Colonic mucosa (tissue), 4 donors: ENCODE data around the gene ZSWIM6. TPM values are rescaled to one million over a fixed set of nuclear protein-coding genes. Genes with fewer than 3 reads are reported as not detected.

Source experiments
- DNase-seq: peaks from one replicate; pipeline ENCODE4 v3.0.0-alpha.2; 2020
- H3K27ac ChIP-seq: fragments of 200-600 bp; one replicate; pipeline ENCODE4 v1.8.0; 2021
- H3K27me3 ChIP-seq: fragments of 200-600 bp; one replicate; pipeline ENCODE4 v1.8.0; 2021
- H3K36me3 ChIP-seq: fragments of 200-600 bp; one replicate; pipeline ENCODE4 v1.8.0; 2021
- H3K4me1 ChIP-seq: fragments of 200-600 bp; one replicate; pipeline ENCODE4 v1.8.0; 2021; ENCODE audit warnings: mild to moderate bottlenecking
- H3K4me3 ChIP-seq: fragments of 200-600 bp; one replicate; pipeline ENCODE4 v1.8.0; 2021
- H3K9ac ChIP-seq, 2 donors: one replicate each; pipeline ENCODE4 v1.7.0; 2013; ENCODE audit warnings: control low read depth in 2 of 2, low read depth in 2 of 2, low read length in 2 of 2
- H3K9me3 ChIP-seq: fragments of 200-600 bp; one replicate; pipeline ENCODE4 v1.8.0; 2021
- CTCF ChIP-seq: fragments of 200-600 bp; IDR thresholded peaks from one replicate; pipeline ENCODE4 v1.8.0; 2022; ENCODE audit warnings: antibody characterized with exemption, mild to moderate bottlenecking
- intact Hi-C: fragments of 100-400 bp; cut with DNase I; formaldehyde crosslinking; loops from one replicate; pipeline ENCODE4 v1.14.1; 2022
- total RNA-seq, 2 donors: library from RNA; stranded (reverse); fragmentation: NEBNext Ultra II Directional in 1 of 2; extraction: Animal tissue kit (Norgen Biotek cat#: 25700) in 1 of 2; gene quantifications; one replicate each; pipeline ENCODE4 v1.2.1, GENCODE V29; 2021
- donor health status: healthy.
- donor health status: DM: no; HTN: no; CAD: no.
- donor health status: DM: no; HTN: no; CAD: no.

Gene ZSWIM6
- total RNA-seq, 2 donors from 2014 or later = 16.4 to 24.5 TPM

- Histone ChIP-seq H3K36me3 (no peaks in the 10 kb centered on the region), H3K4me3 (no peak overlapping the region), H3K9me3 (no peaks in the 10 kb centered on the region), H3K9ac (no peak overlapping the region), H3K4me1 (no peaks in the 10 kb centered on the region), H3K27ac (no peak overlapping the region), H3K27me3 (no peaks in the 10 kb centered on the region)
- no peak for DNase-seq
- intact Hi-C loops = no loop called here
- TF ChIP-seq CTCF = no peak
Observed at GRCh38 chr5:61397238-61397637, 65.2 kb downstream of the ZSWIM6 start.

- Histone ChIP-seq H3K27ac (no peak overlapping the region), H3K4me3 (no peak overlapping the region), H3K4me1 (no peaks in the 10 kb centered on the region), H3K36me3 (no peaks in the 10 kb centered on the region), H3K27me3 (no peaks in the 10 kb centered on the region), H3K9me3 (no peaks in the 10 kb centered on the region), H3K9ac (no peak overlapping the region)
- intact Hi-C loops = no loop called here
- no peak for DNase-seq
- no peak for TF ChIP-seq CTCF
Observed at GRCh38 chr5:61397937-61398336, 65.9 kb downstream of the ZSWIM6 start.

GRCh38 chr5:61398440-61398839 lies 66.4 kb downstream of the ZSWIM6 start:
- no peaks in the 10 kb centered on the region for H3K9me3 ChIP-seq
- H3K27me3 ChIP-seq = no peaks in the 10 kb centered on the region
- no peaks in the 10 kb centered on the region for H3K36me3 ChIP-seq
- TF ChIP-seq CTCF = no peak
- no peak overlapping the region for H3K9ac ChIP-seq
- H3K4me1 ChIP-seq = no peaks in the 10 kb centered on the region
- no peak overlapping the region for H3K27ac ChIP-seq
- intact Hi-C loops = no loop called here
- no peak for DNase-seq
- H3K4me3 ChIP-seq = no peak overlapping the region

- TF ChIP-seq CTCF = no peak
- Histone ChIP-seq H3K9me3 (no peaks in the 10 kb centered on the region), H3K9ac (no peak overlapping the region), H3K27ac (no peak overlapping the region), H3K36me3 (no peaks in the 10 kb centered on the region), H3K4me1 (no peaks in the 10 kb centered on the region), H3K27me3 (no peaks in the 10 kb centered on the region), H3K4me3 (no peak overlapping the region)
- intact Hi-C loops = no loop called here
- DNase-seq = no peak
Observed at GRCh38 chr5:61399679-61400078, 67.6 kb downstream of the ZSWIM6 start.

- TF ChIP-seq CTCF = no peak
- Histone ChIP-seq H3K9me3 (no peaks in the 10 kb centered on the region), H3K27me3 (no peaks in the 10 kb centered on the region), H3K9ac (no peak overlapping the region), H3K4me3 (no peak overlapping the region), H3K36me3 (no peaks in the 10 kb centered on the region), H3K4me1 (no peaks in the 10 kb centered on the region), H3K27ac (no peak overlapping the region)
- DNase-seq = no peak
- intact Hi-C loops = no loop called here
Observed at GRCh38 chr5:61401726-61402125, 69.7 kb downstream of the ZSWIM6 start.
